GM21423 (cell line): Measurements from ENCODE around the gene KANSL2.
"Not testable (repeated sequence)": the region's sequence is repeated elsewhere in the genome, so short reads cannot be mapped to it uniquely, and the experiment has no call there.

ENCODE experiments used
- ATAC-seq: cut with Tn5 transposase; IDR thresholded peaks from one replicate; pipeline ENCODE4 v1.9.1; 2021; ENCODE audit warnings: mild to moderate bottlenecking, moderate library complexity; ENCODE audit not compliant: unreplicated experiment

The KANSL2 gene

DNA sequence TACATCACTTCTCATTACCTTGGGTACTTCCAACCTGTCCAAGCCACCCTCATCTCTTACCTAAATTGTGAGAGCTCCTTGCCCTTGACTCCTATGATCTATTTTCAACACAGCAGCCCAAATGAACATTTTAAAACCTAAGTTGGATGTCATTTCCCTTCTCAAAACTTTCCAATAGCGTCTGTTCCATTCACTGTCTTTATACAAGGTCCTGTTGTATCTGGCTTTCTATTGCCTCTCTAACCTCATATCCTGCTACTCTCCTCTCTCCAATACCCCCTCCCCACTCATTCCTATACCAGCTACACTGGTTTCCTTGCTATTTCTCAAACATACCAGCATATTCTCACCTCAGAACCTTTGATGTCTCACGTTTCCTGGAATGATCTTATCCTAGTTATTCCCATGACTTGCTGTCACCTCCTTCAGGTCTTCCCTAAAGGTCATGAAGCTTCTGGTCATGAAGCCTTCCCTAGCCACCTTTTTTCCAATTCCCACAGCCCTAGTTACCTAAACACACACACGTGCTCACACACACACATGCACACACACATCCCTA lies 4.1 kb upstream of the KANSL2 start:
- ATAC-seq, result no peak

DNA sequence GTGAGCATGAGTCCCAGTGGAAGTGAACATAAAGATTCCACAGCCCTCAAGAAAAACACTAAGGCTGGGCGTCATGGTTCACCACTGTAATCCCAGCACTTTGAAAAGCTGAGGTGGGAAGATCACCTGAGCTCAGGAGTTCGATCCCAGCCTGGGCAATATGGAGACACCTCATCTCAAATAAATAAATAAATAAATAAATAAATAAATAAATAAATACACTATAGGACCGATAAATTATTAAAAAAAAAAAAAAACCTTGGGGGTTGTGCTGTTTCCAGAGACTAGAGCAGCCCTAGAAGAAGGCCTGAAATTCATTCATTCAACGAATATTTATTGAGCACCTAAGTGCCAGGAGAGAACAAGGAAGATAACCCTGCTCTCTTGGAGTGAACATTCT lies 1.5 kb upstream of the KANSL2 start:
- no peak for ATAC-seq

DNA sequence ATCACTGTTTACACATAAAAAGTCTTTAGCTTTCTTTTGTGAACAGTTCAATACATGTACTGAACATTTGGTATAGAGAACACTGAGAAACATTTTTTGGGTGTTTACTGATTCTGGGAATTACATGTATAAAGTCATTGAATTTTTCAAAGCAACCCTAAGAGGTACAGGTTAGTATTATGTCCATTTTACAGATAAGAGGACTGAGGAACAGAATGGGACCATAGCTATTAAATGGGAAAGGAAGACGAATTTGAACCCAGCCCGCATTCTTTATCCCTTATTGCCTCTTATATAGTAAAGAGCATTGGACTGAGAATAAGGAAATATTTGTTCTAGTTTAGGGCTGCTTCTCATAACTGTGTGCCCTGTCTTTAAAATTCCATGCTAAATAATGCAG lies 889 bp upstream of the KANSL2 start:
- ATAC-seq, result no peak

DNA sequence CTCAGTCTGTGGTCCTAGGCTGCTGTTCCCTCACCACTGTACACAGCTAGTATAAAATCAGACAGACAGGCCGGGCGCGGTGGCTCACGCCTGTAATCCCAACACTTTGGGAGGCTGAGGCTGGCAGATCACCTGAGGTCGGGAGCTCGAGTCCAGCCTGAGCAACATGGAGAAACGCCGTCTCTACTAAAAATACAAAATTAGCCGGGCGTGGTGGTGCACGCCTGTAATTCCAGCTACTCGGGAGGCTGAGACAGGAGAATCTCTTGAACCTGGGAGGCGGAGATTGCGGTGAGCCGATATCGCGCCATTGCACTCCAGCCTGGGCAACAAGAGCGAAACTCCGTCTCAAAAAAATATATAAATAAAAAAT lies 481 bp upstream of the KANSL2 start:
- ATAC-seq, result not testable (repeated sequence)

DNA sequence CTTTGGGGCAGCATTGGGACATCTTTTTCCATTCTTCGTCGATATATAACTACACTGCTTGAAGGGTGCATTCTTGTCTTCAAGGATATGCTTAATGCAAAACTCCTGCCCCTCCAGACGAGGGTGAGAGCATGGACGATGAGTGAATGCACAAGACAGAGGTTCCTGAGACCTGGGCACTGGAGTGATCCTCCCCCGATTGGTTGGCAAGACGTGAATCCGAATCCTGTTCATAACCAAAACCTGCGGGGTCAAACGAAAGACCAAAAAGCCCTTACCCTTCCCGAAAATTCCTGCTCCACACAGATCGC lies 684 bp downstream of the KANSL2 start:
- no peak for ATAC-seq

DNA sequence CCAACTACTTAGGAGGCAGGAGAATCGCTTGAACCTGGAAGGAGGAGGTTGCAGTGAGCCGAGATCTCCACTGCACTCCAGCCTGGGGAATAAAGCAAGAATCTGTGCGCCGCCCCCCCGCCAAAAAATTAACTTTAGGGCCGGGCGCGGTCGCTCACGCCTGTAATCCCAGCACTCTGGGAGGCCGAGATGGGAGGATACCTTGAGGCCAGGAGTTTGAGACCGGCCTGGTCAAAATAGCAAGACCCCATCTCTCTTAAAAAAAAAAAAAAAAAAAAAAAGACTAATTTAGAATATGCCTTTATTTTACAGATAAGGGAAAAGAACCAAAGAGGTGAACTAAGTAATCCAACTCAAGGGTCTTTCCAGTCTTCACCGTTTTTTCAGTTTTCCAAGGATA lies 1.2 kb downstream of the KANSL2 start:
- ATAC-seq, result no peak

DNA sequence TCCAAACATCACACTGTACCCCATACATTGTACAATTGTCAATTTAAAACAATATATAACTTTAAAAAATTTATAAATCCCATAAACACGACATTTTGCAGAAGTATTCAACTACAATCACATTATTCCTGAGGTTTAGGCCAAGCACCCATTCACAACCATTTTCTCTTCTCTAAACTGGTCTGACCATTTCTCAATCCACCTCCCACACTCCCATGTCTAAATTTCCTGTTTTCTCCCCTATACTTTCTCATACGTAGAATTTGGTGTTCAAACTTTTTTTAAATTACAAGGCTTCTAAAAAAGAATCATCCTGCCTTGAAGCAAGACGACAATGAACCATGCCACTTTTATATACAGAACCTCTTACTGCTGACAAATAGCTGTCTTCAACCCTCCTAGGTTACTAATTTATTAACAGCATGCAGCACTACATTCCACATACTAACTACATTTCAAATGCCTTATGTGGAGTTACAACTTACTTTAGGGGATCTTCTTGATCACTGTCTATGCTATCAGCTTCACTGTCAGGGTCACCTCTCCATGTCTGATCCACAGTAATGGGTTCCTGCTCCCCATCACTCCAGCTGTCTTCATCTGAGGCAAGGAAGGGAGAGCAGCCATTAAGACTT lies 3.4 kb downstream of the KANSL2 start:
- no peak for ATAC-seq

DNA sequence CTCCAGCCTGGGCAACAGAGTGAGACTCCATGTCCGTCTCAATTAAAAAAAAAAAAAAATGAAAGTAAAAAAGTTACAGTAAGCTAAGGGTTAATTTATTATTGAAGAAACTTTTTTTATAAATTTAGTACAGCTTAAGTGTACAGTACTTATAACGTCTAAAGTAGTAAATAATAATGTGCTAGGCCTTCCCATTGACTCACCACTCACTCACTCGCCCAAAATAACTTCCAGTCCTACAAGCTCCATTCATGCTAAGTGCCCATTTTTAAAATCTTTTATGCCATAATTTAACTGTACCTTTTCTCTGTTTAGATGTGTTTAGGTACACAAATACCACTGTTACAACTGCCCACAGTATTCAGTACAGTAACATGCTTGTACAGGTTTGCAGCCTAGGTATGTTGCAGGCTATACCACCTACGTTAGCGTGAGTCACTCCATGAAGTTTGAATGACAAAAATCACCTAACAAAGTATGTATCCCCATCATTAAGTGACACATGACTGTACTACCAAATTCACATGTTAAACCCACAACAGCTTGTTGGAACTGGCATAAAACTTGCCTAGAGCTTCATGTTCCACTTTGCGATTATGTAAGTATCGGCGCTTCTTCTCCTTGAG lies 10.7 kb downstream of the KANSL2 start:
- no peak for ATAC-seq

DNA sequence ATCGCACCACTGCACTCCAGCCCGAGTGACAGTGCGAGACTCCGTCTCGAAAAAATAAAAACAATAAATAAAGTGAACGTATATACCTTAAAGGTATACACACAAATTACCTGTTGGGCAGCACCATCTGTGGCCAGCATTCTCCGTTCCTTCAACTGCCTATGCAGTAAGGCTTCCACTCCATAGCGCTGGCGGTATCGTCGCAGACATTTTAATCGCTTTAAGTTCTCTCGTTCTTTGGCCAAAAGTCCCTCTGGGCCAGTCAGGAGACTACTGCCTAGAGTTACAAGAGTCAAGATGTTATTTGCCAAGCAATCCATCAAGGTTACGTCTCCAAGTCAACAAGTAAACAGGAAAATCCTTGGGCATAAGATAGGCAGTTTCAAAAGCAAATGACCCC lies 13.0 kb downstream of the KANSL2 start:
- no peak for ATAC-seq

DNA sequence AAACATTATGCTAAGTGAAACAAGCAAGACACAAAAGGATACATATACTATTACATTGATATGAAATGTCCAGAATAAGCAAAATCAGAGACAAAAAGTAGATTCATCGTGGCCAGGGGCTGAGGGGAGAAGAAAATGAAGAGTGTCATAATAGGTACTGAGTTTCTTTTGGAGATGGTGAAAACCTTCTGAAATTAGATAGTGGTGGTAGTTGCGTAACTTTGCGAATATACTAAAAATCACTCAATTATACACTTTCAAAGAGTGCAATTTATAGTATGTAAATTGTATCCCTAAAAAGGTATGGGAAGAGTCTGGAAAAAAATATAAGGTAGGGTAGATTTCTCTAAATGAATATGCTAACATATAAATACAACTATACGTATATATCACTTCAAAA lies 22.2 kb downstream of the KANSL2 start:
- ATAC-seq, result no peak

DNA sequence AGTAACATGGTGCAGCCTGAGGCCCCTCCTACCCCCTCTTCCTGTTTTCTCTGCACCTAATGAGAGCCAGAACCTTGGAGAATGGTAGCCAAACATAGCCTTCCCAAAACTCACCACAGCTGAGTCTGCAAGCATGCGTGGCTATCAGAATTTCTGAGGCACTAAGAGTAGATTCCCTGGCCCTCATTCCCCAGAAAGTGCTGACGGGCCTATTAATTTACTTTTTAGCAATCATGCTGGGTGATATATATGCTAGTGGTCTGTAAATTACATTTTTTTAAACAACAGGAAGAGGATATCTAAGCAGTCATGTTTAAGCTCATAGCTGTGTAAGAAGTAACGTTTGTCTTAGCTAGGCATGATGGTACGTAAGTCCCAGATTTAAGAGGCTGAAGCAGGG lies 30.4 kb downstream of the KANSL2 start:
- ATAC-seq, result no peak

DNA sequence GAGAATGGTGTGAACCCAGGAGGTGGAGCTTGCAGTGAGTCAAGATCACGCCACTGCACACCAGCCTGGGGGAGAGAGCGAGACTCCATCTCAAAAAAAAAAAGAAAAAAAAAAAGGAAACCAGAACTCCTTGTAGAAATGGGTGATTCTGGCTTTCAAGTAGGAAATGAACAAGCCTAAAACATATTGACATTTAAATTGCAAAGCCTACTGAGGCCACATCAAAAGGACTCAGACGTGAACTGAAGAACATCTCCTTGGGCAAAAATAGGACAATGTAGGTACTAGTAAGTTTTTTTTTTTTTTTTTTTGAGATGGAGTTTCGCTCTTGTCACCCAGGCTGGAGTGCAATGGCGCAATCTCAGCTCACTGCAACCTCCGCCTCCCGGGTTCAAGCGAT lies 36.7 kb downstream of the KANSL2 start:
- ATAC-seq, result not testable (repeated sequence)

DNA sequence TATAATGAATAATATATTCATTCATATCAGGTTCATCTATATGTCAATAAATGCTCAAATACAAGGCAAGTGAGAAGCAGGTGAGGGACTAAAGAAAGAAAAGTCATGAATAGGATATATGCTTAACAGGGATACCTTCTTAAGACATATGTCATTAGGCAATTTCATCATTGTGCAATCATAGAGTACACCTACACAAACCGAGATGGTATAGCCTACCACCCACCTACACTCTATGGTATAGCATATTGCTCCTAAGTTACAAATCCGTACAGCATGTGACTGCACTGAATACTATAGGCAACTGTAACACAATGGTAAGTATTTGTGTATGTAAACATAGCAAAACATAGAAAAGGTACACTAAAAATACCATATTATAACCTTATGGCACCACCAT lies 39.0 kb downstream of the KANSL2 start:
- ATAC-seq, result no peak

DNA sequence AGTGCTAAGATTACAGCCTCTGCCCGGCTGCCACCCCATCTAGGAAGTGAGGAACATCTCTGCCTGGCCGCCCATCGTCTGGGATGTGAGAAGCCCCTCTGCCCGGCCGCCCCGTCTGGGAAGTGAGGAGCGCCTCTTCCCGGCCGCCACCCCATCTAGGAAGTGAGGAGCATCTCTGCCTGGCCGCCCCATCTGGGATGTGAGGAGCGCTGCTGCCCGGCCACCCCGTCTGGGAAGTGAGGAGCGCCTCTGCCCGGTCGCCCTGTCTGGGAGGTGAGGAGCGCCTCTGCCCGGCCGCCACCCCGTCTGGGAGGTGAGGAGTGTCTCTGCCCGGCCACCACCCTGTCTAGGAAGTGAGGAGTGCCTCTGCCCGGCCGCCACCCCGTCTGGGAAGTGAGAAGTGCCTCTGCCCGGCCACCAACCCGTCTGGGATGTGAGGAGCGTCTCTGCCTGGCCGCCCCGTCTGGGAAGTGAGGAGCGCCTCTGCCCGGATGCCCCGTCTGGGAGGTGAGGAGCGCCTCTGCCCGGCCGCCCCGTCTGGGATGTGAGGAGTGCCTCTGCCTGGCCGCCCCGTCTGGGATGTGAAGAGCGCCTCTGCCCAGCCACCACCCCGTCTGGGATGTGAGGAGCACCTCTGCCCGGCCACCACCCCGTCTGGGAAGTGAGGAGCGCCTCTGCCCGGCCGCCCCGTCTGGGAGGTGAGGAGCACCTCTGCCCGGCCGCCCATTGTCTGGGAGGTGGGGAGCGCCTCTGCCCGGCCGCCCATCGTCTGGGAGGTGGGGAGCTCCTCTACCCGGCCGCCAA lies 40.1 kb downstream of the KANSL2 start:
- ATAC-seq, result not testable (repeated sequence)

DNA sequence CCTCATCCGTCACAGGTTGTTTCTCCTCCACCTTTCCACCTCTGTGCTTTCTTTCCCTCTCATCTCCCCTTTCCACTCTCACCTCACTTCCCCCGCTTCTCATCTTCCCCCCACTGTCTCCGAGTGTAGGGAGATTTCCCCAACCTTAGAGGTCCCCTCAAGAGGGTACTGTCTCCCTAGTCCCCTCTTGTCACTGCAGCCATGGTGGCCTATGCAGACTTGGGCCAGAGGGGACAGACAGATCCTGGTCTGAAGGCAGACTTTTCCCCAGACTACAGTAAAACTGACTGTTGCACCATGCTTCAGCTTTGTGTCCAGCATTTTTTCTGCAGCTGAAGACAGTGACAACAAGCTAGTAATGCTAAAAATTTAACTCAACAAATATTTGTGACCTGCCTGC lies 41.2 kb downstream of the KANSL2 start:
- no peak for ATAC-seq

DNA sequence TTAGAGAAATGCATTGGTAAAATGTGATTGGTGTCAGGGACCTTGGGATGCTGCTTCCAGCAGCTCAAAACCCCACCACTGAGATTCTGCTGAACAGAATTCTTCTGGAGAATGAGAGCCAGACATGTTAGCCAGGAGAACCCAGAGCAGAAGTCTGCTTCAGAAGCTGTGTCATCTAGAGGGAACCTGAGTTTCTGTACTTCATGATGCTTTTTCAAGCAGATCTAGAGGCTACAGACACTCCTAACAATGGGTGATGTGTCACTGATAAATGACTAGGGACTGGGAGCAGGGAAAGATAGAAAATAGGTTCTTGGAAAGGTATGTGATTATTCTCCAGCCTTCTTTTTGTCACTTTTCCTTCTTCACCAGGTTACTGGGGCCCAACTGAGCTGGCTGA lies 41.6 kb downstream of the KANSL2 start:
- ATAC-seq, result no peak

DNA sequence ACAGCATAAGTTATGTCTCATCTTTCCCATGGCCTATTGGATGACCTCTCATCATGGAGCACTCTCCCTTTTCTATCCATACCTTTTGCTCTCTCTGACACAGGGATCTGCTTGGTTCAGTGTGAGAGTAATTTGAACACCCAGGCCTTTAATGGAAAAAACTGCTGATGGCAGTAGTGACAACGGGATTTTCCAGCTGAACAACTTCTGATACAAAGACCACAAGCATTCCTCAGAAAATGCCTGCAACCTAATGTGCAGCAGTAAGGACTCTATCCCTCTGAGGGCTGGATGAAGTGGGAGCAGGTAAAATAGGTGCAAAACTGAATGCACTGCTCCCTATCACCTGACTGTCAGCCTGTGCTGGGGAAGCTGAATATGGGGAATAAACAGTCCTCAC lies 51.0 kb downstream of the KANSL2 start:
- no peak for ATAC-seq

DNA sequence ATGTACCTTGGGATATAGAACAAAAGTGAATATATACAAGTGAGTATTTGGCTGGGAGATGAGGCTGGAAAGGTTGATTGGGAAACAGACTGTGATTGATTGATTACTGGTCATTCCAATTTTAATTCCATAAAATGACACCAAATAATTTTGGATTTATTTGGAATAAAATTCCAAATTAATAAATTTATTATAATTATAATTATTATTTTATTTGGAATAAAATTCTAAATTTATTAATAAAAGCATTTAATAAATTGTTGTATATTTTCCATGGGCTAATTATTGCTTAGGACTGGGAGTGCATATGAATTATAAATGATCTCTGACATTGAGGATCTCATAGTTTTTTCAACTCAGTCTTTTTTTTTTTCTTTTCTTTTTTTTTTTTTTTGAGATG lies 51.7 kb downstream of the KANSL2 start:
- ATAC-seq, result no peak

DNA sequence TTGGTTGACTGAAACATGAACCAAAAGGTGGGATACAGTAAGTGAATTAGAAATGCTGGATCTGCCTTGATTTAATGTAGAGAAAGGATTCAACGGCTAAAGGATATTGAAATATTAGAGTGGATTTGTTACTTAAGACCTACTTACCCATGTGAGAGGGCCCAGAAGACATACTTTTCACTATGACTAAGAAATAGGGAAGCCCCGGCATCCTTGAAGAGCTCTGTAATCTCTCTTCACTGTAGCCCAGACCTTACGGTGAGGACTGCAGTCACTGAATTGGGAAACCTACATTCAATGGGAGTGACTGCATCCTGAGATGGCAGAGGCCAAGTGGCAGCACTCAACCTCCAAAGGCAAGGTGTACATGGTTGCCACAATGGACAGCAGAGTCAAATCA lies 52.5 kb downstream of the KANSL2 start:
- ATAC-seq, result no peak

DNA sequence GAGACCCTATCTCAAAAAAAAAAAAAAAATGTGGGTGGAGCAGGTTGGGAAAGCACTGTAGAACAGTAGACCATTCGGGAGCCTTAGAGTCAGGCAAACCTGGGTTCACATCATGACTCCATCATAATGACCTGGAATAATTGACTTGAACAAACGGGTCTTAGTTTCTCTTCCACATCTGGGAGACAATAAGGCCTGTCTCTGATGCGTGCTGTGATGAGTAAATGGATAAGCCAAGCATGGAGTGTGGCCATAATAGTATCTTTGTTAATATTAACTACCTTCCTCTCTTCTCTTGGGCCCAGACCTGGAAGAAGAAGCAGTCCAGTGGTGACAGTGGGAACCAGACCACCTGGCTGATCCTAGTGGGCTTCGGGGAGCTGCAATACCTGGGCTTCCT lies 54.5 kb downstream of the KANSL2 start:
- no peak for ATAC-seq

DNA sequence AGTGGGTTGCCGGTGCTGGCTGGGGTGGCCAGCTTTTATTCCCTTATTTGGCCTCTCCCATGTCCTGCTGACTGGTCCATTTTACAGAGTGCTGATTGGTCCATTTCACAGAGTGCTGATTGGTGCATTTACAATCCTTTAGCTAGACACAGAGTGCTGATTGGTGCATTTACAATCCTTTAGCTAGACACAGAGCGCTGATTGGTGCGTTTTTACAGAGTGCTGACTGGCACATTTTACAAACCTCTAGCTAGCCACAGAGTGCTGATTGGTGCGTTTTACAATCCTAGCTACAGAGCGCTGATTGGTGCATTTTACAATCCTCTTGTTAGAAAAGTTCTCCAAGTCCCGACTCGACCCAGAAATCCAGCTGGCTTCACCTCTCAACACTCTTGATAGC lies 59.0 kb downstream of the KANSL2 start:
- not testable (repeated sequence) for ATAC-seq

DNA sequence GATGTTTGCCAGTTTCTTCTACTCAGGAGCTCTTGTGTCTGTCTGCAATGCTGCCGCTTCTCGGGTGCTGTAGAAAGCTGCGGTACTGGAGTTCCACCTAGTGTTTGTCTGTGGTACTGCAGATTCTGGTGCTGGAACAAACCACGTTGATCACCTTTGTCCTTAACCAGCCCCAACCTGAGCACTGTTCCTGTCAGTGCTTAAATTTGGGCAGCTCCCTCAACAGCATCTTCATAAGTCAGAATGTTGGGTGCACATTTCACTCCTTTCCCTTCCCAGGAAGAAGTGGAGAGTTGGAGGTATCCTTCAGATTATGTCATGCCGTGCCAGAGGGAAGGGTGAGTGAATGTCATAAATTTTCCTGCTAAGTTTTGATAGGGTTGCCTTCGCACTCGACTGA lies 63.5 kb downstream of the KANSL2 start:
- no peak for ATAC-seq
